ENCODE measurements around the gene LRMDA. TPM values are rescaled to one million over a fixed set of nuclear protein-coding genes. Genes with fewer than 3 reads are reported as not detected.

Gene LRMDA
- total and polyA plus RNA-seq, 2 of the 4 experiments (the other 2 are of a cell fraction): 0.07 TPM; not detected in 1

DNA sequence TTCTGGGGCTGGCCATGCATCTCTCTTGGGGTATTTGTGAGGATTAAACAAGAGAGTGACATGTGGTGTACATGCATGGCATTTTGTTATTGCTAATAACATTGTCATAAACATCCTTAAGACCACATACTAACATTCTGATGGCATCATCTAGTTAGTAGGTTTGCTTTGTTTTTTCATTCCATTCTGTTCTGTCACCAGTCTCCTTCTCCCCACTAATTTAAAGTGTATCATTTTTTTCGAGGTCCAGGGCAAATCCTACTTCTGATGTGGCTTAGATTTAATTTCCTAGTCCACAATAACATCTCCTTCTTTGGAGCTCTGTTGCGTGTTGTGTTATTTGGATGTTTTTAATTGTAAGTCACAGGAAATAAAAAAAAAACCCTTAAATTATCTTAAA, 248.1 kb downstream of the LRMDA start:
- H3K23ac ChIP-seq (ENCODE audit: low read depth, low read length): no peak overlapping the region
- H3K4me2 ChIP-seq (ENCODE audit: low read depth, low read length): no peak overlapping the region
- no peak overlapping the region for H2AFZ ChIP-seq (replicated peaks; ENCODE audit: low read length, poor library complexity)
- no peaks in the 10 kb centered on the region for H3K9me1 ChIP-seq (ENCODE audit: insufficient read depth, low read length)
- no peak overlapping the region for H3K4me3 ChIP-seq (ENCODE audit: insufficient read depth, low read depth, low read length)
- H3K27ac ChIP-seq (ENCODE audit: insufficient read depth, low read length): no peak overlapping the region
- H2BK5ac ChIP-seq (ENCODE audit: low read depth, low read length, poor library complexity, severe bottlenecking): no peak overlapping the region
- BruUV-seq (replicated peaks): no TSS peak
- ChIA-PET CTCF (no interaction called here), POLR2A (ENCODE audit: unreplicated experiment) (no interaction called here)
- in situ Hi-C loops (cut with MboI; ENCODE audit: low sequenced_read_pairs): no loop called here
- no peak overlapping the region for H3K4ac ChIP-seq (ENCODE audit: low read depth, low read length)
- no peak overlapping the region for H3K14ac ChIP-seq (replicated peaks; ENCODE audit: low read depth, low read length)
- H2AK5ac ChIP-seq (ENCODE audit: low read depth, low read length): no peak overlapping the region
- no CpG with 5 or more reads among the region's 2 CpGs for WGBS, 2 experiments (ENCODE audit: extremely low coverage in 2 of 2, insufficient read length in 1 of 2)
- ATAC-seq (ENCODE audit: low read depth) (no peak), DNase-seq (no peak)
- H3K9ac ChIP-seq (ENCODE audit: low read depth, low read length): no peak overlapping the region
- no peaks in the 10 kb centered on the region for H4K20me1 ChIP-seq (ENCODE audit: insufficient read depth, low read length)
- H2BK20ac ChIP-seq (ENCODE audit: low read depth, low read length): no peak overlapping the region
- no peaks in the 10 kb centered on the region for H3K36me3 ChIP-seq (ENCODE audit: control insufficient read depth, insufficient read depth, low read length)
- no peaks in the 10 kb centered on the region for H3K9me3 ChIP-seq (ENCODE audit: control insufficient read depth, insufficient read depth, low read length)
- no peak overlapping the region for H2BK120ac ChIP-seq (ENCODE audit: low read depth, low read length)
- H3K27me3 ChIP-seq (ENCODE audit: control insufficient read depth, insufficient read depth, low read length): 0 out of 2 replicates have a peak, but pooled peaks cover 2% of the 10 kb centered on the region
- H3K79me1 ChIP-seq (ENCODE audit: low read depth in 1 of 2, low read length in 2 of 2): no peaks in the 10 kb centered on the region
- no peak overlapping the region for H4K91ac ChIP-seq (ENCODE audit: insufficient read depth, low read depth, low read length)
- no peak overlapping the region for H3K18ac ChIP-seq (ENCODE audit: low read depth, low read length)
- no peak overlapping the region for H3K56ac ChIP-seq (ENCODE audit: extremely low read depth, insufficient read depth, low read length)
- H2AK9ac ChIP-seq (replicated peaks; ENCODE audit: low read depth, low read length, poor library complexity): no peak overlapping the region
- intact Hi-C loops (cut with micrococcal nuclease): no loop called here
- no peak for TF ChIP-seq POLR2A (IDR thresholded peaks at IDR 0.05; ENCODE audit: low read depth, low read length)
- TF ChIP-seq NFE2L2 (IDR thresholded peaks at IDR 0.05; ENCODE audit: low read depth, low read length): no peak
- no peak for TF ChIP-seq ELK1 (IDR thresholded peaks at IDR 0.05; ENCODE audit: borderline replicate concordance, low read depth, low read length)
- TF ChIP-seq MAZ (IDR thresholded peaks at IDR 0.05; ENCODE audit: borderline replicate concordance, low read depth, low read length): no peak
- no peak for TF ChIP-seq CHD1 (IDR thresholded peaks at IDR 0.05; ENCODE audit: low read depth, low read length)
- TF ChIP-seq SMC3 (IDR thresholded peaks at IDR 0.05; ENCODE audit: low read depth, low read length): no peak
- no peak for TF ChIP-seq RFX5 (IDR thresholded peaks at IDR 0.05; ENCODE audit: low read depth, low read length)
- no peak for TF ChIP-seq RCOR1 (IDR thresholded peaks at IDR 0.05; ENCODE audit: insufficient replicate concordance, low read length)
- no peak for TF ChIP-seq CTCF (conservative IDR thresholded peaks at IDR 0.05; ENCODE audit: low read depth, low read length)
- TF ChIP-seq USF2 (IDR thresholded peaks at IDR 0.05; ENCODE audit: low read depth, low read length): no peak
- no peak for TF ChIP-seq FOS (IDR thresholded peaks at IDR 0.05; ENCODE audit: low read depth, low read length)
- H4K5ac ChIP-seq (ENCODE audit: low read depth, low read length): no peak overlapping the region
- no peak overlapping the region for H4K8ac ChIP-seq (ENCODE audit: low read depth in 2 of 2, low read length in 2 of 2)
- dilution Hi-C loops (cut with HindIII; ENCODE audit: low sequenced_read_pairs, unreplicated experiment): no loop called here
- H2BK15ac ChIP-seq (ENCODE audit: low read depth, low read length): no peak overlapping the region
- no peaks in the 10 kb centered on the region for H3K4me1 ChIP-seq (ENCODE audit: control insufficient read depth, insufficient read depth, low read length)

Measured in IMR-90 (cell line).